Smooth muscle cell (in vitro differentiated cells): Measurements from ENCODE around the gene GPR83. TPM values are rescaled to one million over a fixed set of nuclear protein-coding genes. Genes with fewer than 3 reads are reported as not detected.

Experiments
- DNase-seq: peaks from one replicate; lab custom pipeline; 2025; ENCODE audit not compliant: unreplicated experiment; lab: John Stamatoyannopoulos, UW
- H2AFZ ChIP-seq: fragments of 200-600 bp; sonication (generic); 2 replicates; pipeline ENCODE4 v1.6.0; 2016; ENCODE audit warnings: antibody characterized with exemption, low read depth, mild to moderate bottlenecking
- H3F3A ChIP-seq: fragments of 200-600 bp; sonication (generic); 2 replicates; pipeline ENCODE4 v1.6.0; 2017; ENCODE audit warnings: antibody characterized with exemption, low read depth
- H3K27ac ChIP-seq: fragments of 200-600 bp; sonication (generic); 2 replicates; pipeline ENCODE4 v1.5.1; 2016; ENCODE audit warnings: low read depth, mild to moderate bottlenecking
- H3K27me3 ChIP-seq: fragments of 200-600 bp; sonication (generic); 2 replicates; pipeline ENCODE4 v1.6.1; 2016; ENCODE audit warnings: low read depth, mild to moderate bottlenecking
- H3K36me3 ChIP-seq: fragments of 200-600 bp; sonication (generic); 2 replicates; pipeline ENCODE4 v1.5.1; 2016; ENCODE audit warnings: low read depth
- H3K4me1 ChIP-seq: fragments of 200-600 bp; sonication (generic); 2 replicates; pipeline ENCODE4 v1.5.1; 2016; ENCODE audit warnings: low read depth
- H3K4me2 ChIP-seq: fragments of 200-600 bp; sonication (generic); 2 replicates; pipeline ENCODE4 v1.6.0; 2016; ENCODE audit warnings: mild to moderate bottlenecking
- H3K4me3 ChIP-seq: fragments of 200-600 bp; sonication (generic); 2 replicates; pipeline ENCODE4 v1.5.1; 2016; ENCODE audit warnings: mild to moderate bottlenecking
- H3K79me2 ChIP-seq: fragments of 200-600 bp; sonication (generic); 2 replicates; pipeline ENCODE4 v1.6.0; 2016; ENCODE audit warnings: low read depth, mild to moderate bottlenecking
- H3K9ac ChIP-seq: fragments of 200-600 bp; sonication (generic); 2 replicates; pipeline ENCODE4 v1.6.0; 2016; ENCODE audit warnings: low read depth
- H3K9me3 ChIP-seq: fragments of 200-600 bp; sonication (generic); replicated peaks from 2 replicates; pipeline ENCODE4 v1.5.1; 2016; ENCODE audit warnings: low read depth
- H4K20me1 ChIP-seq: fragments of 200-600 bp; sonication (generic); 2 replicates; pipeline ENCODE4 v1.6.0; 2016; ENCODE audit warnings: low read depth
- CTCF ChIP-seq: fragments of 200-600 bp; sonication (generic); IDR thresholded peaks from 2 replicates; pipeline ENCODE4 v1.5.1; 2017; ENCODE audit warnings: borderline replicate concordance, mild to moderate bottlenecking, antibody characterized with exemption; ENCODE audit not compliant: insufficient read depth, poor library complexity, severe bottlenecking
- whole genome bisulfite sequencing: methylation state at CpG from one replicate; pipeline ENCODE4 v1.1.7; 2016; ENCODE audit warnings: low lambda C conversion rate; 5-methylcytosine and 5-hydroxymethylcytosine counted together
- polyA plus RNA-seq: library from polyadenylated mRNA; unstranded; fragments of >200 nt; fragmentation: Nextera tagmentation; extraction: Ambion mirVana; gene quantifications from 2 replicates; pipeline ENCODE4 v1.2.1, GENCODE V29; 2016
- total RNA-seq: library from RNA; depleted of rRNA; stranded (reverse); fragments of >200 nt; gene quantifications from 2 replicates; pipeline ENCODE4 v1.2.3, GENCODE V29; 2014

Gene GPR83
- total RNA-seq (1.1 and 2.1 TPM in 2 replicates), polyA plus RNA-seq (0.05 and 0.20 TPM in 2 replicates)

- Histone ChIP-seq H3K79me2 (no peaks in the 10 kb centered on the region), H3K4me3 (peak within 1 kb of the TSS; percentile 64), H4K20me1 (no peaks in the 10 kb centered on the region), H3K4me2 (peak within 1 kb of the TSS; percentile 99), H3F3A (no peaks in the 10 kb centered on the region), H3K36me3 (no peaks in the 10 kb centered on the region), H3K27me3 (peaks cover 33% of the 10 kb centered on the region), H2AFZ (peak within 1 kb of the TSS; percentile 88), H3K9me3 (no peaks in the 10 kb centered on the region), H3K4me1 (peaks cover 6% of the 10 kb centered on the region), H3K9ac (no peak within 1 kb of the TSS), H3K27ac (no peak within 1 kb of the TSS)
- WGBS = 5% methylated on average over 57 of the region's 73 CpGs
- no peak for TF ChIP-seq CTCF
- DNase-seq = no peak
Observed at GRCh38 chr11:94400839-94401772, at the start of gene GPR83. TSS of gene GPR83 (minus strand) at chr11:94401419. CDS start at chr11:94401247, 172 bp downstream.

- H3K9me3 ChIP-seq = no peaks in the 10 kb centered on the region
- H3K4me1 ChIP-seq = no peaks in the 10 kb centered on the region
- H3K79me2 ChIP-seq = no peaks in the 10 kb centered on the region
- no peak overlapping the region for H3K27ac ChIP-seq
- no peak for DNase-seq
- TF ChIP-seq CTCF = no peak
- no peak overlapping the region for H2AFZ ChIP-seq
- no peak overlapping the region for H3K9ac ChIP-seq
- H3K4me3 ChIP-seq = no peak overlapping the region
- H3K27me3 ChIP-seq = no peaks in the 10 kb centered on the region
- H3F3A ChIP-seq = no peaks in the 10 kb centered on the region
- no peaks in the 10 kb centered on the region for H4K20me1 ChIP-seq
- no peaks in the 10 kb centered on the region for H3K36me3 ChIP-seq
- 90% methylated on average over 3 of the region's 3 CpGs for WGBS
- H3K4me2 ChIP-seq = no peak overlapping the region
Observed at GRCh38 chr11:94450048-94450447, 48.8 kb upstream of the GPR83 start.

- H3K27ac ChIP-seq = no peak overlapping the region
- 95% methylated on average over 2 of the region's 2 CpGs for WGBS
- no peak for DNase-seq
Observed at GRCh38 chr11:94449437-94449836, 48.2 kb upstream of the GPR83 start.

More at GRCh38 chr11:94449437-94449836, 48.2 kb upstream of the GPR83 start:
- no peak for TF ChIP-seq CTCF
- H3K4me1 ChIP-seq = no peaks in the 10 kb centered on the region
- no peaks in the 10 kb centered on the region for H3F3A ChIP-seq
- H3K9ac ChIP-seq = no peak overlapping the region
- H2AFZ ChIP-seq = no peak overlapping the region
- H3K4me2 ChIP-seq = no peak overlapping the region
- no peak overlapping the region for H3K4me3 ChIP-seq
- H3K27me3 ChIP-seq = no peaks in the 10 kb centered on the region
- H3K79me2 ChIP-seq = no peaks in the 10 kb centered on the region
- H3K36me3 ChIP-seq = no peaks in the 10 kb centered on the region
- no peaks in the 10 kb centered on the region for H4K20me1 ChIP-seq
- no peaks in the 10 kb centered on the region for H3K9me3 ChIP-seq
